B cell (primary cell): ENCODE results near the gene REST. TPM values are rescaled to one million over a fixed set of nuclear protein-coding genes. Genes with fewer than 3 reads are reported as not detected.
A peak's percentile ranks its signal among the peaks of the same experiment; 100 is the strongest.

ENCODE experiments used
- ATAC-seq: fragments of 200-7000 bp; cut with Tn5 transposase; one replicate; pipeline ENCODE4 v1.10.0; 2021; ENCODE audit warnings: low read depth, mild to moderate bottlenecking, moderate number of reproducible peaks, moderate library complexity
- CTCF ChIA-PET: fragments of 350-600 bp; sonication (Branson Sonifier 250); formaldehyde crosslinking; loops from one replicate; lab custom pipeline; 2021; ENCODE audit warnings: antibody characterized with exemption, inconsistent platforms; lab: Charles Lee
- POLR2A ChIA-PET: fragments of 350-600 bp; sonication (Branson Sonifier 250); formaldehyde crosslinking; loops from one replicate; lab custom pipeline; 2021; ENCODE audit warnings: antibody characterized with exemption; lab: Charles Lee
- DNase-seq: peaks from one replicate; pipeline ENCODE4 v3.0.0; 2013
- H2AFZ ChIP-seq: 2 replicates; pipeline ENCODE4 v1.6.1; 2012; ENCODE audit warnings: mild to moderate bottlenecking, low read depth, low read length; ENCODE audit not compliant: insufficient read depth, poor library complexity, severe bottlenecking
- H3K27ac ChIP-seq, 2 donors: 1 replicate in 1 of 2; 2 replicates in 1 of 2; pipeline ENCODE4 v1.5.1; 2012 to 2013; ENCODE audit warnings: low read length in 2 of 2, mild to moderate bottlenecking in 2 of 2, moderate library complexity in 1 of 2
- H3K27me3 ChIP-seq, 4 experiments: fragments of 200-600 bp in 1 of 4; sonication (generic) in 1 of 4; replicated peaks in 1 of 4; 1 replicate in 2 of 4; 2 replicates in 2 of 4; pipeline versions ENCODE4 v1.6.1 to v1.7.0; 2013 to 2016; ENCODE audit warnings: low read length in 3 of 4, mild to moderate bottlenecking in 2 of 4, mixed read lengths in 1 of 4, moderate library complexity in 1 of 4; ENCODE audit not compliant: insufficient read depth in 4 of 4, control insufficient read depth in 3 of 4; ENCODE audit errors: control extremely low read depth in 1 of 4
- H3K36me3 ChIP-seq, 2 experiments: replicated peaks in 1 of 2; 1 replicate in 1 of 2; 2 replicates in 1 of 2; pipeline versions ENCODE4 v1.6.1 to v1.7.1; 2013; ENCODE audit warnings: low read length in 1 of 2; ENCODE audit not compliant: insufficient read depth in 2 of 2, control insufficient read depth in 1 of 2; ENCODE audit errors: control extremely low read depth in 1 of 2, extremely low read depth in 1 of 2
- H3K4me1 ChIP-seq, 2 donors: fragments of 200-600 bp in 1 of 2; sonication (generic) in 1 of 2; 1 replicate in 1 of 2; 2 replicates in 1 of 2; pipeline versions ENCODE4 v1.5.1 to v1.6.1; 2013 to 2017; ENCODE audit warnings: low read length in 2 of 2; ENCODE audit not compliant: control insufficient read depth in 2 of 2, insufficient read depth in 2 of 2
- H3K4me2 ChIP-seq: replicated peaks from 2 replicates; pipeline ENCODE3; 2012; ENCODE audit warnings: mild to moderate bottlenecking, low read depth, low read length; ENCODE audit not compliant: poor library complexity, severe bottlenecking
- H3K4me3 ChIP-seq, 5 experiments: fragments of 200-600 bp in 1 of 5; sonication (generic) in 1 of 5; 1 replicate in 3 of 5; 2 replicates in 2 of 5; pipeline versions ENCODE4 v1.5.1 to v1.7.0; 2011 to 2016; ENCODE audit warnings: low read length in 4 of 5, mild to moderate bottlenecking in 4 of 5, low read depth in 2 of 5, control low read depth in 1 of 5, moderate library complexity in 1 of 5; ENCODE audit not compliant: insufficient read depth in 1 of 5; ENCODE audit errors: control extremely low read depth in 1 of 5, extremely low read depth in 1 of 5
- H3K79me2 ChIP-seq: fragments of 200-600 bp; sonication (generic); one replicate; pipeline ENCODE4 v1.6.0; 2016; ENCODE audit warnings: low read length; ENCODE audit not compliant: control insufficient read depth, insufficient read depth
- H3K9ac ChIP-seq: fragments of 200-600 bp; sonication (generic); 2 replicates; pipeline ENCODE4 v1.6.1; 2017; ENCODE audit warnings: mild to moderate bottlenecking, low read length, moderate library complexity
- H3K9me3 ChIP-seq, 3 donors: one replicate each; pipeline versions ENCODE4 v1.6.1 to v1.7.1; 2013; ENCODE audit warnings: low read length in 2 of 3; ENCODE audit not compliant: control insufficient read depth in 2 of 3, insufficient read depth in 1 of 3; ENCODE audit errors: control extremely low read depth in 1 of 3
- H4K20me1 ChIP-seq: 2 replicates; pipeline ENCODE4 v1.6.0; 2012; ENCODE audit warnings: mild to moderate bottlenecking, low read length; ENCODE audit not compliant: insufficient read depth, control insufficient read depth, poor library complexity, severe bottlenecking
- H3K27ac Mint-ChIP-seq: one replicate; pipeline ENCODE4 v1.8.0; 2021; ENCODE audit warnings: mixed read lengths
- H3K27me3 Mint-ChIP-seq: one replicate; pipeline ENCODE4 v1.8.0; 2021; ENCODE audit warnings: mixed read lengths
- H3K4me1 Mint-ChIP-seq: one replicate; pipeline ENCODE4 v1.8.0; 2021; ENCODE audit warnings: mixed read lengths
- H3K4me3 Mint-ChIP-seq: one replicate; pipeline ENCODE4 v1.8.0; 2021; ENCODE audit warnings: mixed read lengths
- H3K9me3 Mint-ChIP-seq: one replicate; pipeline ENCODE4 v1.8.0; 2022; ENCODE audit warnings: mixed read lengths; ENCODE audit not compliant: insufficient read depth
- CTCF ChIP-seq: fragments of 200-600 bp; IDR thresholded peaks from one replicate; pipeline ENCODE4 v1.8.0; 2022; ENCODE audit warnings: antibody characterized with exemption, mild to moderate bottlenecking
- EZH2 ChIP-seq: IDR thresholded peaks from 2 replicates; pipeline ENCODE4 v1.6.1; 2012; ENCODE audit warnings: borderline replicate concordance, low read depth, mild to moderate bottlenecking, moderate library complexity, low read length; ENCODE audit not compliant: insufficient read depth, poor library complexity, severe bottlenecking
- WGBS: methylation state at CpG from one replicate; pipeline ENCODE4 v1.1.5; 2013; ENCODE audit warnings: missing lambda C conversion rate; ENCODE audit not compliant: insufficient coverage; 5-methylcytosine and 5-hydroxymethylcytosine counted together
- intact Hi-C: fragments of 100-400 bp; cut with micrococcal nuclease; formaldehyde crosslinking; loops from one replicate; pipeline ENCODE4 v1.10.0; 2022
- polyA plus RNA-seq: library from polyadenylated mRNA; depleted of rRNA; stranded (reverse); fragments of >200 nt; gene quantifications from 2 replicates; pipeline ENCODE4 v1.2.3, GENCODE V29; 2012
- total RNA-seq, 2 donors: library from RNA; stranded (reverse); fragments of 120-200 nt in 1 of 2; gene quantifications; 1 replicate in 1 of 2; 2 replicates in 1 of 2; pipeline versions ENCODE4 v1.2.3 to v1.2.4, GENCODE V29; 2013 to 2022

REST gene
- total and polyA plus RNA-seq, 2 donors (not counting 1 experiment from before 2014, with no cell fraction given), result 6.2 to 59.4 TPM

- Histone ChIP-seq H3K9me3 (no peaks in the 10 kb centered on the region), H3K79me2 (no peaks in the 10 kb centered on the region), H4K20me1 (no peaks in the 10 kb centered on the region), H3K4me2 (no peak overlapping the region), H2AFZ (peak overlapping the region; percentile 58), H3K36me3 (no peaks in the 10 kb centered on the region), H3K27ac (no peak overlapping the region), H3K9ac (no peak overlapping the region), H3K4me3 (no peak overlapping the region), H3K4me1 (peaks cover 0 to 5% of the 10 kb centered on the region in 2 donors), H3K27me3 (no peaks in the 10 kb centered on the region)
- Mint-ChIP-seq H3K27me3 (peaks cover 2% of the 10 kb centered on the region), H3K9me3 (no peaks in the 10 kb centered on the region), H3K4me1 (peaks cover 16% of the 10 kb centered on the region), H3K27ac (no peak overlapping the region), H3K4me3 (no peak overlapping the region)
- ChIA-PET CTCF (interaction anchor here (0.7 kb wide), 1 partner anchor 133 kb away, joined by 3 read pairs; no protein-coding TSS in a partner anchor), POLR2A (no interaction called here)
- intact Hi-C loops, result no loop called here
- WGBS, result 0% methylated on average over 1 of the region's 4 CpGs
- DNase-seq (no peak), ATAC-seq (no peak)
- TF ChIP-seq CTCF (no peak), EZH2 (no peak)
These were observed 36.8 kb upstream of the REST start for GRCh38 chr4:56870946-56871345.

- peak overlapping the region; percentile 58 for H2AFZ ChIP-seq
- no peaks in the 10 kb centered on the region for H4K20me1 ChIP-seq
- H3K9me3 Mint-ChIP-seq, result no peaks in the 10 kb centered on the region
- no peak overlapping the region for H3K27ac ChIP-seq
- ChIA-PET CTCF (interaction anchor here (0.7 kb wide), 1 partner anchor 134 kb away, joined by 3 read pairs; no protein-coding TSS in a partner anchor), POLR2A (no interaction called here)
- no peak overlapping the region for H3K9ac ChIP-seq
- H3K4me3 Mint-ChIP-seq, result peak overlapping the region; percentile 42
- no peak overlapping the region for H3K4me3 ChIP-seq
- peaks cover 2% of the 10 kb centered on the region for H3K27me3 Mint-ChIP-seq
- peaks cover 16% of the 10 kb centered on the region for H3K4me1 Mint-ChIP-seq
- 5% methylated on average over 6 of the region's 10 CpGs for WGBS
- H3K79me2 ChIP-seq, result no peaks in the 10 kb centered on the region
- H3K27me3 ChIP-seq, result no peaks in the 10 kb centered on the region
- no peaks in the 10 kb centered on the region for H3K9me3 ChIP-seq
- H3K4me1 ChIP-seq, result peaks cover 0 to 5% of the 10 kb centered on the region in 2 donors
- intact Hi-C loops, result no loop called here
- H3K36me3 ChIP-seq, result no peaks in the 10 kb centered on the region
- TF ChIP-seq EZH2 (no peak), CTCF (no peak)
- DNase-seq, result no peak
- no peak overlapping the region for H3K27ac Mint-ChIP-seq
- ATAC-seq, result no peak
- peak overlapping the region; percentile 22 for H3K4me2 ChIP-seq
These were observed 36.3 kb upstream of the REST start for GRCh38 chr4:56871371-56871866.
